ENCODE data around the gene SMARCD3.

Gene SMARCD3

DNA sequence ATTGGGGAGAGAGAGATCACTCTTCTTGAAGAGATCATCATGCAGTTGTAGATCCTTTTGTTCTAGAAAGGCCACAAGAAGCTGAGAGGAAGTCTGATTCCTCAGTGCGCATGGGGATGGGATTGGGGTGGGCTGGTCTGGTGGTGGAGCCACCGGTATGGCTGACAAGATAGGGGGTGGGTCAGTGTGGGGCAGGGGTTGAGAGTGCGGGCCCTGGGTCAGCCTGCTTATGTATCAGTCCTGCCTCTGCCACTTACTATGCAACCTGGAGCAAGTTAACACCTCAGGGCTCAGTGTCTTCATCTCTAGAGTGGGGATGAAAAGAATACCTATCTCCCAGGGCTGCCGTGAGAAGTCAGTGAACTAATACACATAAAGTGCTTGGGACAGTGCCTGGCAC is 8.0 kb downstream of the SMARCD3 start:
- no peak overlapping the region for H3K4me3 ChIP-seq (ENCODE audit: low read length)
- TF ChIP-seq ZNF274 (IDR thresholded peaks at IDR 0.05; ENCODE audit: low read depth, low read length), result no peak

DNA sequence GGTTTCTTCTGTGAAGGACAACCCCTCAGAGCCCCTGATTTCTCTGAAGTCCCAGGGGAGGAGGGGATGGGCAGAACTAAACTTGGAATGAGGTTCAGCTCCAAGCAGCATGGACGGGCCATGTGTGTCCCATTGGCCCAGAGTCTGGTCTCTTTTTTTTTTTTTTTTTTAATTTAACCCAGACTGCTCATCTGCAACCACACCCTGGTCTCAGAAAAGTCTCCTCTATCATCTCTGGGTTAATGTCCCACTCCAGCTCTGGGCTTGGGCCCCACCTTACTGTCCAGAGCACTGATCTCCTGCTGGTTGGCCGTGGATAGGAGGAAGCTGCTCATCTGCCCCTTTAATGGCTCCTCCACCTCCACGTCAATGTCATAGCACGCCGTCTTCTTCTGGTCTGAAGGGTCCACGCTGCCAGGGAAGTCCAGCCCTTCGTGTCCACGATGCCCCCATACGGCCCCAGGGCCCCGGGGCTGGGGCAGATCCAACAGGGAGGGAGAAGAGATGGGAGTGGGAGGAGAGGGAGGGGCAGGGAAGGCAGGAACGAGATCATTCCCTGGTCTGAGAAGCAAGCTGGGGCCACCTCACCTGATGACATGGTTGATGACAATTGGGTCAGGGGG is 8.5 kb downstream of the SMARCD3 start:
- TF ChIP-seq ZNF274 (IDR thresholded peaks at IDR 0.05; ENCODE audit: low read depth, low read length), result no peak
- H3K4me3 ChIP-seq (ENCODE audit: low read length), result no peak overlapping the region

DNA sequence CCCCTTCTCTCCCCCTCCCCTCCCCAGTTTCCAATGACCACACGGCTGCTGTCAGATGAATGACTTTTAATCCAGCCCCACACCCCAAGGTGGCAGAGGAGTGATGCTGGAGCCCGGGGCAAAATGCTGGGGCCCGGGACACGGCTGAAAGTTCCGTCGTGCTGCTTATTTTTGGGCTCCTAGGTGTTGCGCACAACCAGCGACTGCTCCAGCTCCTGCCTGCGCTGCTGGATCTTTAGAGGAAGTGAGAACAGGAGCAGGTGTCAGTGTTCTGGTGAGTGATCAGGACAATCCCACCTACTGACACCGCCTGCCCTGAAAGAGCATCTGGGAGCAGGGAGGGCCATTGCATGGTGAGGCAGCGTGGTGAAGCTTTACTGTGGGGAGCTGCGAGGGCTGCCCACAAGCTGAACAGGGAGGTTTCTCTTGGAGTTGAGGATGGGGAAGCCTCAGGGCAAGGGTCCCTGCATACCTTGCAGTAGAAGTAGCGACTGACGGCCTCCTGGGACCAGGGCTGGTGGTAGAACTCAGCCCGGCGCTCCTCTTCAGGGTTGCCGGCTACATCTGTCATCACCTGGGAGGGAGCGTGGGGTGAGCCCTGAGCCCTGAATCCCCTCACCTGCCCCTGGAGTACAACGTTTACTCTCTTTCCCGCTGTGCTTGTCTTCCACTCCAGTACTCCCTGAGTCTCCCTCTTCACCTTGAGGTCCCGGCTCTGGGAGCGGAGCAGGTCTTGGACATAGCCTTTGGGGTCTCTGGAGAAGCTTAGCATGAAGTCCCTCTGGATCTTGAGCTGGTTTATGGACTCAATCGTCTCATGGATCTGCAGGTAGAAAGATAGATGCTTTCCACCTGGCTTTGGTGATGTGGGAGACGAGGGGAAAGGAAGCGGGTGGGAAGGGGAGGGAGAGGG is 9.3 kb downstream of the SMARCD3 start:
- no peak for TF ChIP-seq ZNF274 (IDR thresholded peaks at IDR 0.05; ENCODE audit: low read depth, low read length)
- H3K4me3 ChIP-seq (ENCODE audit: low read length), result no peak overlapping the region

DNA sequence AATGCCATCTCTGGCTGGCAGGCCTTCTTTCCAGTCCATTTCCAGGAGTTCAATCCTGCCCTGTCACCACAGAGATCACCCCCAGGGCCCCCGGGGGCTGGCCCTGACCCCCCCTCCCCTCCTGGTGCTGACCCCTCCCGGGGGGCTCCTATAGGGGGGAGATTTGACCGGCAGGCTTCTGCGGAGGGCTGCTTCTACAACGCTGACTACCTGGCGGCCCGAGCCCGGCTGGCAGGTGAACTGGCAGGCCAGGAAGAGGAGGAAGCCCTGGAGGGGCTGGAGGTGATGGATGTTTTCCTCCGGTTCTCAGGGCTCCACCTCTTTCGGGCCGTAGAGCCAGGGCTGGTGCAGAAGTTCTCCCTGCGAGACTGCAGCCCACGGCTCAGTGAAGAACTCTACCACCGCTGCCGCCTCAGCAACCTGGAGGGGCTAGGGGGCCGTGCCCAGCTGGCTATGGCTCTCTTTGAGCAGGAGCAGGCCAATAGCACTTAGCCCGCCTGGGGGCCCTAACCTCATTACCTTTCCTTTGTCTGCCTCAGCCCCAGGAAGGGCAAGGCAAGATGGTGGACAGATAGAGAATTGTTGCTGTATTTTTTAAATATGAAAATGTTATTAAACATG is 10.2 kb downstream of the SMARCD3 start:
- TF ChIP-seq ZNF274 (IDR thresholded peaks at IDR 0.05; ENCODE audit: low read depth, low read length), result no peak

DNA sequence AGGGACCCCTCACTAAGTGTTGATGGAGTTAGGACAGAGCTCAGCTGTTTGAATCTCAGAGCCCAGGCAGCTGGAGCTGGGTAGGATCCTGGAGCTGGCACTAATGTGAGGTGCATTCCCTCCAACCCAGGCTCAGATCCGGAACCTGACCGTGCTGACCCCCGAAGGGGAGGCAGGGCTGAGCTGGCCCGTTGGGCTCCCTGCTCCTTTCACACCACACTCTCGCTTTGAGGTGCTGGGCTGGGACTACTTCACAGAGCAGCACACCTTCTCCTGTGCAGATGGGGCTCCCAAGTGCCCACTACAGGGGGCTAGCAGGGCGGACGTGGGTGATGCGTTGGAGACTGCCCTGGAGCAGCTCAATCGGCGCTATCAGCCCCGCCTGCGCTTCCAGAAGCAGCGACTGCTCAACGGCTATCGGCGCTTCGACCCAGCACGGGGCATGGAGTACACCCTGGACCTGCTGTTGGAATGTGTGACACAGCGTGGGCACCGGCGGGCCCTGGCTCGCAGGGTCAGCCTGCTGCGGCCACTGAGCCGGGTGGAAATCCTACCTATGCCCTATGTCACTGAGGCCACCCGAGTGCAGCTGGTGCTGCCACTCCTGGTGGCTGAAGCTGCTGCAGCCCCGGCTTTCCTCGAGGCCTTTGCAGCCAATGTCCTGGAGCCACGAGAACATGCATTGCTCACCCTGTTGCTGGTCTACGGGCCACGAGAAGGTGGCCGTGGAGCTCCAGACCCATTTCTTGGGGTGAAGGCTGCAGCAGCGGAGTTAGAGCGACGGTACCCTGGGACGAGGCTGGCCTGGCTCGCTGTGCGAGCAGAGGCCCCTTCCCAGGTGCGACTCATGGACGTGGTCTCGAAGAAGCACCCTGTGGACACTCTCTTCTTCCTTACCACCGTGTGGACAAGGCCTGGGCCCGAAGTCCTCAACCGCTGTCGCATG is 11.0 kb downstream of the SMARCD3 start:
- no peak for TF ChIP-seq ZNF274 (IDR thresholded peaks at IDR 0.05; ENCODE audit: low read depth, low read length)
- no peak overlapping the region for H3K4me3 ChIP-seq (ENCODE audit: low read length)

More for the DNA sequence above, 10.2 kb downstream of the SMARCD3 start:
- H3K4me3 ChIP-seq (ENCODE audit: low read length), result no peak overlapping the region

DNA sequence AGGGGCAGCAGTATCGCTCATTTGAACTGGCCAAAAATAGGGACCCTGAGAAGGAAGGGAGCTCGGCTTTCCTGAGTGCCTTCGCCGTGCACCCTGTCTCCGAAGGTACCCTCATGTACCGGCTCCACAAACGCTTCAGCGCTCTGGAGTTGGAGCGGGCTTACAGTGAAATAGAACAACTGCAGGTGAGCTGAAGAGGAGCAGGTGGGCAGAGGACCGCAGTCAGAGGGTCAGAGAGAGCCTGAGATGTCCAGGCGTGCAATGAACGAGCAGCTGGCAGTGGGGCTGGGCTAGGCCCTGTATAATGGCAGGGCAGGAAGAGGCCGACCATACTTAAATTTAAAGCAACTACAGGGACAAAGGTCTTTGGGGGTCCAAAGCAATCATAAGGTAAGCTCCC is 12.1 kb downstream of the SMARCD3 start:
- H3K4me3 ChIP-seq (ENCODE audit: low read length), result no peak overlapping the region
- no peak for TF ChIP-seq ZNF274 (IDR thresholded peaks at IDR 0.05; ENCODE audit: low read depth, low read length)

DNA sequence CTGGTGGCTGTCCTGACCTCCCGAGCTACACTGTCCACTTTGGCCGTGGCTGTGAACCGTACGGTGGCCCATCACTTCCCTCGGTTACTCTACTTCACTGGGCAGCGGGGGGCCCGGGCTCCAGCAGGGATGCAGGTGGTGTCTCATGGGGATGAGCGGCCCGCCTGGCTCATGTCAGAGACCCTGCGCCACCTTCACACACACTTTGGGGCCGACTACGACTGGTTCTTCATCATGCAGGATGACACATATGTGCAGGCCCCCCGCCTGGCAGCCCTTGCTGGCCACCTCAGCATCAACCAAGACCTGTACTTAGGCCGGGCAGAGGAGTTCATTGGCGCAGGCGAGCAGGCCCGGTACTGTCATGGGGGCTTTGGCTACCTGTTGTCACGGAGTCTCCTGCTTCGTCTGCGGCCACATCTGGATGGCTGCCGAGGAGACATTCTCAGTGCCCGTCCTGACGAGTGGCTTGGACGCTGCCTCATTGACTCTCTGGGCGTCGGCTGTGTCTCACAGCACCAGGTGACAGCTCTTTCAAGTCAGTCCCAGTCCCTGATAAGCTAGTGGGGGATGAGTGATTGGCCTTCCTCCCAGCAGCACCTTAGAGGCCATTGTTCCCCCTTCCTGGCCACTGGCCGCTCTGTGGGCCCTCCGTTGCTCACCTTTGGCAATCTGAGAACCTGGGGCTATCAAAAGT is 13.3 kb downstream of the SMARCD3 start:
- no peak for TF ChIP-seq ZNF274 (IDR thresholded peaks at IDR 0.05; ENCODE audit: low read depth, low read length)
- H3K4me3 ChIP-seq (ENCODE audit: low read length), result no peak overlapping the region

DNA sequence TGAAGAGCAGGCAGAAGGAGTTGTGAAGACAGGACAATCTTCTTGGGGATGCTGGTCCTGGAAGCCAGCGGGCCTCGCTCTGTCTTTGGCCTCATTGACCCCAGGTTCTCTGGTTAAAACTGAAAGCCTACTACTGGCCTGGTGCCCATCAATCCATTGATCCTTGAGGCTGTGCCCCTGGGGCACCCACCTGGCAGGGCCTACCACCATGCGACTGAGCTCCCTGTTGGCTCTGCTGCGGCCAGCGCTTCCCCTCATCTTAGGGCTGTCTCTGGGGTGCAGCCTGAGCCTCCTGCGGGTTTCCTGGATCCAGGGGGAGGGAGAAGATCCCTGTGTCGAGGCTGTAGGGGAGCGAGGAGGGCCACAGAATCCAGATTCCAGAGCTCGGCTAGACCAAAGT is 14.7 kb downstream of the SMARCD3 start:
- H3K4me3 ChIP-seq (ENCODE audit: low read length), result peak overlapping the region; percentile 78; the same call in 1 of the 2 replicates
- no peak for TF ChIP-seq ZNF274 (IDR thresholded peaks at IDR 0.05; ENCODE audit: low read depth, low read length)

DNA sequence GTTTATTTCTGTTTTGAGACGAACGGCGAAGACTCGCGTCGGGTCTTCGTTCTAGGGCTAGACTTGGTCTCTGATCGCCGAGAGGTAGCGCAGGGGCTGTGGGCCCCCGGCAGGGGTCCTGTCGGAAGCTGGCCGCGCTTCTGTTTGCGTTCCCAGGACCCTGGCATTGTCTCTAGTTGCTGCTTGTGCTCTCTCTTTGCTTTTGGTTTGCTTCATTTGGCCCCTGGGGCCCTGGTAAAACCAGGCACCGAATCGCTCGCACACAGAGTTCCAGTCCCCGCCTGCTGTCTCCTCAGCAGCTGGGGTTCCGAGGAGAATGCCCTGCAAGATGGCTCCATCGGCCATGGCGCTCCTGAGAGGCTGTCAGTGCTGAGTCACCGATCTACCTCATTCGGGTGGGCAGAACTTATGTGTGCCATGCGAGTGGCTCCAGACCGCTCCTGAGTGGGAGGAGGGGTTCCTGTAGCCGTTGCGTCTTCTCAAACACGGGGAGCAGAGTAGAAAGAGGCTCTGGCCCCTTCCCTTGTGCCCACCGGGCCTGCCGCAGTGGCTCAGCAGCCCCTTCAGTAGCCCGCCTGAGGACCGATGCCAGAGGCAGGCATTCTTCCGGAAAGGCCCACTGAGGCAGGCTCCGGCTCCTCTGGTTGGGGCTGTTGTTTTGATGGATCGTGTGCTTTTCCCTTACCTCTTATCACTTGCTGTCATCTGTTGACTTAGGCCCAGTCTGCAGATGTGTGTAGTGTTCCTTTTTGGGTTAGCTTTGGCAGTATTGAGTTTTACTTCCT is 15.4 kb downstream of the SMARCD3 start:
- TF ChIP-seq ZNF274 (IDR thresholded peaks at IDR 0.05; ENCODE audit: low read depth, low read length), result no peak
- peak overlapping the region; percentile 78 for H3K4me3 ChIP-seq (ENCODE audit: low read length)

DNA sequence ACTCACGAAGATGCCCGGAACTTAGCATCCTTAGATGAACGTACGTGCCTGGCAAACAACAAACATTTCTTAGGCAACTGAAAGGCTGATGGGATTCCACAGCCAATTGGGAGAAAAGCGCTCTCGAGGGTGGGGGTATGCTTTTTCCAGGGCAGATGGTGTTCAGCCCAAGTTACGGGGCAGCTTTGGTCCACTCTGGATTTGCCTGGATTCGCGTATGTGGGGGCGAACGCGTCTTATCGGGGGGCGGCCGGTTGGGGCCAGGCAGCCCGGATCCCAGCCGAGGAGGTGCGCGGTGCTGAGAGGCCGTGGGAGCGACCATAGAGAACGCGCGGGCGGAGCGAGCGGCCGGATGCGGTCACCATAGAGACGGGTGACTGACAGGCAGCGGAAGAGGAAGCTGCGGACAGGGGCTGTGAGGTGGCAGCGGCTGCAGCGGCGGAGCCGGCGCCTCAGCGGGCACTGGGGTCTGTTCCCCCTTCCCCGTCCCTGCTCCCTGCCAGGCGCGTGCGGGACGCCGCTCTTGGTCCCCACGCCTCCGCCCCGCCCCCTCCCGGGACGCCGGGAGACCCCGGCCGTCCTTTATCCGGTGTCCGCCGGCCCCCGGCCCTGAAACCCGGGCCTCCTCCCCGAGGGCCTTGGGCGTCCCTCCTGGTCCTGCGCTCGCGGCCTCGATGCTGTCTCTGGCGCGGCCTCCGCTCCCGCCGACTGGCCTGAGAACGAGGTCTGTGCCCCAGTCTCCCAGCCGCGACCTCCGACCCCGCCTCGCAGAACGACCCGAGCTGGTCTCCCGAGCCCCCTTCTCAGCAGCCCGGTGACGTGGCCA is 16.2 kb downstream of the SMARCD3 start, which contains the start of gene CHPF2:
Gene CHPF2, plus strand, starts transcription at position 393 of the 826 bp plus-strand sequence. CDS start 1,529 bp downstream, outside the sequence.
- peak within 1 kb of the TSS; percentile 78 for H3K4me3 ChIP-seq (ENCODE audit: low read length)
- no peak for TF ChIP-seq ZNF274 (IDR thresholded peaks at IDR 0.05; ENCODE audit: low read depth, low read length)

DNA sequence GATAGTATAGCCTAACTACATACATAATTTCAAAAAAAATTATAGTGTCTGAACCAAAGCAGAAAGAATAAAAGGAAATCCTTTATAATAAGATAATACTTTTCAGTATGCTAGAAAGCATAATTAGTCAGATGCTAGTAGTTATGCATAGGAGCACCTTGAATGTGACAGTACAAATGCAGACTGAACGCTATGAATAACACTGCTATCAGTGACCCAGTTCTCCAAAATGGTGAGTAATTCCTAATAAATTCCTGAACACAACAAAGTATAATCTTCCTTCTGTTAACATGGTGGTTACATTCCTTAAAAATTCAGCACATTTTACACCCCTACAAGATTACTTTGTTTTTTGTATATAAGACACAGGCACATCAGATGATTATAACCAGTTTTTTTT is 17.4 kb downstream of the SMARCD3 start:
- no peak overlapping the region for H3K4me3 ChIP-seq (ENCODE audit: low read length)

More for the DNA sequence above, 17.4 kb downstream of the SMARCD3 start:
- TF ChIP-seq ZNF274 (IDR thresholded peaks at IDR 0.05; ENCODE audit: low read depth, low read length), result no peak
